Measurements from ENCODE around the gene C1orf35.
"Not testable (repeated sequence)": the region's sequence is repeated elsewhere in the genome, so short reads cannot be mapped to it uniquely, and the experiment has no call there.

The C1orf35 gene

GRCh38 chr1:228117335-228117734 lies 14.2 kb upstream of the C1orf35 start:
- DNase-seq (ENCODE audit: low read depth) = no peak
- no peak overlapping the region for H3K4me3 ChIP-seq (ENCODE audit: low read depth, low read length)
- TF ChIP-seq CTCF (IDR thresholded peaks at IDR 0.05; ENCODE audit: low read depth, low read length) (no peak), POLR2A (IDR thresholded peaks at IDR 0.05; ENCODE audit: extremely low read depth, insufficient read length) (no peak), MYC (IDR thresholded peaks at IDR 0.05; ENCODE audit: low read depth, low read length) (no peak)
- TF ChIP-seq, protein P1, sequence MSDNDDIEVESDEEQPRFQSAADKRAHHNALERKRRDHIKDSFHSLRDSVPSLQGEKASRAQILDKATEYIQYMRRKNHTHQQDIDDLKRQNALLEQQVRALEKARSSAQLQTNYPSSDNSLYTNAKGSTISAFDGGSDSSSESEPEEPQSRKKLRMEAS (IDR thresholded peaks at IDR 0.05; ENCODE audit: low read depth, low read length) = no peak

- DNase-seq (ENCODE audit: low read depth) = no peak
- H3K4me3 ChIP-seq (ENCODE audit: low read depth, low read length) = no peak overlapping the region
- TF ChIP-seq, protein P1 (IDR thresholded peaks at IDR 0.05; ENCODE audit: low read depth, low read length) = no peak
- no peak for TF ChIP-seq MYC (IDR thresholded peaks at IDR 0.05; ENCODE audit: low read depth, low read length)
- TF ChIP-seq CTCF (IDR thresholded peaks at IDR 0.05; ENCODE audit: low read depth, low read length) = no peak
- no peak for TF ChIP-seq POLR2A (IDR thresholded peaks at IDR 0.05; ENCODE audit: extremely low read depth, insufficient read length)
Measured at GRCh38 chr1:228114827-228115226, 11.7 kb upstream of the C1orf35 start.

DNA sequence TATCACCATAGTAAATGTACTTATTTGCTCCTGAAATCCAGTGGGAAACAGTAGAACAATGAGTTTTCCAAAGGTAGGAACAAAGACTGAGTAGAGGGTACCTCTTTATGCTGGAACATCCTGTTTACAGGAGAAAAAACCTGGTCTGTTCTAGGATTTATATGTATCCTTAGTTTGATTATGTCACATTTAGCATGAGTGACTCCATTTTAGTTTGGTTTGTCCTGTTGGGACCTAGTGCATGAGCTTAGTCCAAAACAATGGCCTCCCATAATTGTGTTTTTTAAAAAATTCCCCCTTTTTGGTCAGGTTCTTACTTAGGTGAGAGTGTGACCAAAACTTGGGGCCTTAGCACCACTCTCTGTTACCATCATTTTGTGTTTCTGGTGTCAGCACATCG lies 9.5 kb upstream of the C1orf35 start:
- TF ChIP-seq, protein P1 (IDR thresholded peaks at IDR 0.05; ENCODE audit: low read depth, low read length) = no peak
- TF ChIP-seq CTCF (IDR thresholded peaks at IDR 0.05; ENCODE audit: low read depth, low read length) (no peak), POLR2A (IDR thresholded peaks at IDR 0.05; ENCODE audit: extremely low read depth, insufficient read length) (no peak), MYC (IDR thresholded peaks at IDR 0.05; ENCODE audit: low read depth, low read length) (no peak)
- no peak overlapping the region for H3K4me3 ChIP-seq (ENCODE audit: low read depth, low read length)
- no peak for DNase-seq (ENCODE audit: low read depth)

DNA sequence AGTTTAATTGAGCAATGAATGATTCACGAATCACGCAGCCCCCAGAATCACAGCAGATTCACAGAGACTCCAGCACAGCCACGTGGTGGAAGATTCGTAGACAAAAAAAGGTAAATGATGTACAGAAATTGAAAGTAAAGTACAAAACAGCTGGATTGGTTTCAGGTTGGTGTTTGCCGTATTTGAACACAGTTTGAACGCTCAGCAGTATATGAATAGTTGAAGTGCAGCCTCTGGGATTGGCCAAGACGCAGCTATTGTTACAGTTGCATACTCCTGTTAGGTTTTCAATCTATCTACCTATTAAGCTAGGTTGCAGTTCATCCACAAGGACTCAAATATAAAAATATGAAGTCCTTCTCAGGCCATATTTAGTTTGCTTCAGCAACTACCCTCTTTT lies 9.0 kb upstream of the C1orf35 start:
- TF ChIP-seq, protein P1 (IDR thresholded peaks at IDR 0.05; ENCODE audit: low read depth, low read length) = no peak
- TF ChIP-seq MYC (IDR thresholded peaks at IDR 0.05; ENCODE audit: low read depth, low read length) = no peak
- TF ChIP-seq CTCF (IDR thresholded peaks at IDR 0.05; ENCODE audit: low read depth, low read length) = no peak
- no peak for TF ChIP-seq POLR2A (IDR thresholded peaks at IDR 0.05; ENCODE audit: extremely low read depth, insufficient read length)
- no peak for DNase-seq (ENCODE audit: low read depth)

GRCh38 chr1:228111315-228111714 lies 8.2 kb upstream of the C1orf35 start:
- DNase-seq (ENCODE audit: low read depth); H3K4me3 ChIP-seq (ENCODE audit: low read depth, low read length): not testable (repeated sequence)

More for the DNA sequence above, 9.0 kb upstream of the C1orf35 start:
- no peak overlapping the region for H3K4me3 ChIP-seq (ENCODE audit: low read depth, low read length)

- DNase-seq (ENCODE audit: low read depth) = no peak
- no peak for TF ChIP-seq POLR2A (IDR thresholded peaks at IDR 0.05; ENCODE audit: extremely low read depth, insufficient read length)
- no peak for TF ChIP-seq MYC (IDR thresholded peaks at IDR 0.05; ENCODE audit: low read depth, low read length)
- TF ChIP-seq CTCF (IDR thresholded peaks at IDR 0.05; ENCODE audit: low read depth, low read length) = no peak
- TF ChIP-seq, protein P1 (IDR thresholded peaks at IDR 0.05; ENCODE audit: low read depth, low read length) = no peak
- no peak overlapping the region for H3K4me3 ChIP-seq (ENCODE audit: low read depth, low read length)
Measured at GRCh38 chr1:228110556-228110955, 7.4 kb upstream of the C1orf35 start.

Data from NB4 (cell line).